HG02981 (cell line): ENCODE data around the gene PRMT1.
"Not testable (repeated sequence)": the region's sequence is repeated elsewhere in the genome, so short reads cannot be mapped to it uniquely, and the experiment has no call there.

Experiments used
- ATAC-seq: cut with Tn5 transposase; IDR thresholded peaks from one replicate; pipeline ENCODE4 v1.9.1; 2021; ENCODE audit warnings: mild to moderate bottlenecking, moderate library complexity; ENCODE audit not compliant: unreplicated experiment

The PRMT1 gene

DNA sequence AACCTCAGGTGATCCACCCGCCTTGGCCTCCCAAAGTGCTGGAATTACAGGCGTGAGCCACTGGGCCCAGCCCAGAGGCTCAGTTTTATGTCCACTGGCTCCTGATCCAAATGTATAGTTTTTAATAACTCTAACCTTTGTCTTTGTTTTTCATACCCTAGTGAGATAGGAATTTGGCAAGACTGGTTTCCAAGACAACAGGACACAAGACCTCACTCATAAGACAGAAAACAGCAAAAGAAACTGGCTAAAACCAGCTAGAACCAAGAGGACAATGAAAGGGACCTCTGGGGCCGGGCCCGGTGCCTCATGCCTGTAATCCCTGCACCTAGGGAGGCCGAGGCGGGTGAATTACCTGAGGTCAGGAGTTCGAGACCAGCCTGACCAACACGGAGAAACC lies 41.4 kb downstream of the PRMT1 start:
- ATAC-seq, result no peak

DNA sequence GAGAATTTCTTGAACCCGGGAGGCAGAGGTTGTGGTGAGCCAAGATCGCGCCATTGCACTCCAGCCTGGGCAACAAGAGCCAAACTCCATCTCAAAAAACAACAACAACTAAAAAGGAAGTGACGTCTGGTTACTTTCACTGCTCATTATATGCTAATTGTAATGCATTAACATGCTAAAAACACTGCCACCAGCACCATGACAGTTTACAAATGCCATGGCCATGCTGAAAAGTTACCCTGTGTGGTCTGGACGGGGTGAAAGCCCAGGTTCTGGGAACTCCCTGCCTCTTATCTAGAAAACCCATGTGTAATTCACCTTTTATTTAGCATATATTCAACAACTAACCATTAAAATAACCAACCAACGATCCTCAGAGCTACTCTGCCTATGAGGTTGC lies 41.9 kb downstream of the PRMT1 start:
- no peak for ATAC-seq

DNA sequence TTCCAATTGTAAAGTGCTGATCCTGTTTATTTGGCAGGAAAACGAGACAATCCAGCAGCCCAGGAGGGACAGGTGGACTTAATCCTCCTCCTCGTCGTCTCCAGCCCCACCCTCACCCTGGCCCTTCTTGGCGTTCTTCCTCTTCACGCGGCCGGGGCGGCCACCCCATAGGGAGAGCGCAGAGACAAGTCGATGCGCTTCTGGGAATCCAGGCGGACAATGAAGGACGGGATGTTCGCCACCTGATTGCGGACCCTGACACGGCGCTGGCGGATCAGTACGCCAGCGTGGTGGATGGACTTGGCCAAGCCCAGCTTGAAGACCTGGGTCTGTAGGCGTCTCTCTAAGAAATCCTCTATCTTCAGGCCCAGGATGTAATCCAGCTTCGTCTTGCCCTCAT lies 42.3 kb downstream of the PRMT1 start:
- ATAC-seq, result not testable (repeated sequence)

DNA sequence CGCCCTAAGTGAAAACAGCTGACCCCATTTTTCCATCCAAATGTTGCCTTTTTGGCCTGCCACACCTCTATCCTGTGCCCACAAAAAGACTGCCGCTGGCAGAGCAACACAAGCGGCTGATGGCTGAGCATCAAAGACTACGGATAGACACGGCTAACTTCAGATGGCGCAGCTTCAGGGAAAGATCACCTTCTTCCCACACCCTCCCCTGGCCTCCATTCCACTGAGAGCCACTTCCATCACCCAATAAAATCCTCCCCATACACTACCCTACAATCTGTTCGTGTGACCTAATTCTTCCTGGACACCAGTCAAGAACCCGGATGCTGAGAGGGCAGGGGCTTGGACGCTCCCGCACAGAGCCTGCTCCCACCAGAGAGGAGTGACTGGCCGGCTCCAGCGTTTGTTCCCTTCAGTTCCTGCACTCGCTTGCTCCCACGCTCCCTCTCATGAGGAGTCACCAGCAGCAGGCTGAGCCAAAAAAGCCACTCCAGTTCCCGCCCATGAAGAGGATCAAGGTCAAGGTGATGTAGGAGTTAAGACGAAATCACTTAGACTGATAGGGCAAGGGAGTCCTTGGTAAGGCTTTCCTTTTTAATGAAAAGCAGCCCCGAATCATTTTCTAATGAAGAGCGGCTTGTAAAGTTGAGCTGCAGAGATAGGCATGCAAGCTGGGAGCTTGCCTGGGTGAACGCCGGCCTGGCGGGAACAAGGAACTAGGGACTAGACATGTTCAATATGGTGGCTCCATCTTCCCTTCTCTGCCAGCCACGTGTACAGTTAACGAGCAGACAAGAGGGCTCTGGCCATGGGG lies 50.4 kb downstream of the PRMT1 start:
- ATAC-seq, result no peak

DNA sequence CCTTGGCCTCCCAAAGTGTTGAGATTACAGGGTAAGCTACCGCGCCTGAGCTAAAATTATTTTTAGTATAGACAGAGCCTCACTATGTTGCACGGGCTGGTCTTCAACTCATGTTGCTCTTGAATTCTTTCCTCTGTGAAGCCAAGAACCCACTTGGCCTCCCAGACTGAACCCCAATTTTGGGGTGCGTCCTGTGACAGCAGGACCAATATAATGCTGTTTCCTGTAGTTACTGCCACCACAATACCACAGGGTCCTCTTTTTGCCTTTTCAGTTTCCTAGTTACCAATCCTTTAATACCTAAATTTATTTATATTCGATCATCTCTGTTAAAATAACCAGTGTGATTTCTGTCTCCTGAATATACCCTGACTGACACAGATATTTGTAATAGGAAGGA lies 53.1 kb downstream of the PRMT1 start:
- no peak for ATAC-seq
